Suprapubic skin (tissue), 4 donors: ENCODE data around the gene IQGAP2. TPM values are rescaled to one million over a fixed set of nuclear protein-coding genes. Genes with fewer than 3 reads are reported as not detected.

Experiments
- DNase-seq, 2 donors: peaks; one replicate each; pipeline ENCODE4 v3.0.0-alpha.2; 2019; ENCODE audit warnings: low spot score in 2 of 2
- H3K27ac ChIP-seq: fragments of 200-600 bp; sonication (generic); one replicate; pipeline ENCODE4 v1.5.1; 2019
- H3K27me3 ChIP-seq: fragments of 200-600 bp; sonication (generic); one replicate; pipeline ENCODE4 v1.5.1; 2019
- H3K36me3 ChIP-seq: fragments of 200-600 bp; sonication (generic); one replicate; pipeline ENCODE4 v1.5.1; 2019
- H3K4me1 ChIP-seq: fragments of 200-600 bp; sonication (generic); one replicate; pipeline ENCODE4 v1.5.1; 2019
- H3K4me3 ChIP-seq: fragments of 200-600 bp; sonication (generic); one replicate; pipeline ENCODE4 v1.5.1; 2019; ENCODE audit warnings: mild to moderate bottlenecking
- H3K9me3 ChIP-seq: fragments of 200-600 bp; sonication (generic); one replicate; pipeline ENCODE4 v1.5.1; 2019
- CTCF ChIP-seq, 2 donors: fragments of 200-600 bp in 1 of 2; fragments of 450-650 bp in 1 of 2; sonication (generic) in 1 of 2; IDR thresholded peaks; one replicate each; pipeline ENCODE4 v1.5.1; 2016 to 2019; ENCODE audit warnings: antibody characterized with exemption in 2 of 2, mild to moderate bottlenecking in 1 of 2, moderate library complexity in 1 of 2
- EP300 ChIP-seq: sonication (generic); formaldehyde crosslinking; IDR thresholded peaks from one replicate; pipeline ENCODE4 v1.6.1; 2017; ENCODE audit warnings: antibody characterized with exemption
- POLR2A ChIP-seq, 2 donors: fragments of 450-650 bp; IDR thresholded peaks; one replicate each; pipeline ENCODE4 v1.6.1; 2017; ENCODE audit warnings: antibody characterized with exemption in 2 of 2, mild to moderate bottlenecking in 2 of 2, moderate library complexity in 2 of 2
- POLR2AphosphoS5 ChIP-seq, 3 donors: sonication (generic); formaldehyde crosslinking; IDR thresholded peaks; one replicate each; pipeline ENCODE4 v1.6.1; 2017; ENCODE audit warnings: antibody characterized with exemption in 3 of 3
- WGBS: methylation state at CpG from one replicate; pipeline ENCODE4 v1.1.5; 2018; 5-methylcytosine and 5-hydroxymethylcytosine counted together
- total RNA-seq, 4 donors: library from RNA; depleted of rRNA; stranded (reverse); fragments of >200 nt; gene quantifications; one replicate each; pipeline ENCODE4 v1.1.0, GENCODE V29; 2016

Gene IQGAP2
- total RNA-seq, 4 donors from 2014 or later = 10.1 to 49.0 (median 12.8) TPM

- DNase-seq = no peak
- TF ChIP-seq POLR2AphosphoS5 (IDR thresholded peaks at IDR 0.05) (no peak), POLR2A (IDR thresholded peaks at IDR 0.05) (no peak), EP300 (no peak), CTCF (IDR thresholded peaks at IDR 0.05) (no peak)
- H3K9me3 ChIP-seq = no peaks in the 10 kb centered on the region
- peaks cover 42% of the 10 kb centered on the region for H3K4me1 ChIP-seq
- no peaks in the 10 kb centered on the region for H3K36me3 ChIP-seq
- peak overlapping the region; percentile 80 for H3K27ac ChIP-seq
- WGBS = 9% methylated on average over 36 of the region's 52 CpGs
- no peaks in the 10 kb centered on the region for H3K27me3 ChIP-seq
- peak overlapping the region; percentile 81 for H3K4me3 ChIP-seq
Measured at GRCh38 chr5:76714751-76715485, 311.8 kb downstream of the IQGAP2 start.

GRCh38 chr5:76715486-76715735, 312.3 kb downstream of the IQGAP2 start:
- DNase-seq = no peak
- Histone ChIP-seq H3K9me3 (no peaks in the 10 kb centered on the region), H3K4me3 (peak overlapping the region; percentile 81), H3K27me3 (no peaks in the 10 kb centered on the region), H3K4me1 (peaks cover 38% of the 10 kb centered on the region), H3K36me3 (no peaks in the 10 kb centered on the region), H3K27ac (peak overlapping the region; percentile 80)
- 0% methylated on average over 14 of the region's 14 CpGs for WGBS
- TF ChIP-seq POLR2AphosphoS5 (IDR thresholded peaks at IDR 0.05) (no peak), CTCF (IDR thresholded peaks at IDR 0.05) (no peak)

- Histone ChIP-seq H3K9me3 (no peaks in the 10 kb centered on the region), H3K4me1 (peaks cover 36% of the 10 kb centered on the region), H3K36me3 (no peaks in the 10 kb centered on the region), H3K4me3 (peak within 1 kb of the TSS; percentile 81), H3K27ac (peak within 1 kb of the TSS; percentile 80), H3K27me3 (no peaks in the 10 kb centered on the region)
- DNase-seq = peak in 1 of 2 donors; percentile 76
- WGBS = under 1% methylated on average over 47 of the region's 82 CpGs
- TF ChIP-seq POLR2A (IDR thresholded peaks at IDR 0.05) = no peak
- TF ChIP-seq EP300 = no peak
- TF ChIP-seq CTCF (IDR thresholded peaks at IDR 0.05) = peak in 1 of 2 donors; percentile 71
- no peak for TF ChIP-seq POLR2AphosphoS5 (IDR thresholded peaks at IDR 0.05)
Measured at GRCh38 chr5:76715736-76716455, 312.8 kb downstream of the IQGAP2 start, which contains the start of gene F2R. Gene F2R (plus strand): TSS chr5:76716126. CDS start chr5:76716308, 182 bp downstream.

GRCh38 chr5:76716456-76717157, 313.5 kb downstream of the IQGAP2 start:
- Histone ChIP-seq H3K4me1 (peaks cover 33% of the 10 kb centered on the region), H3K27me3 (no peaks in the 10 kb centered on the region), H3K4me3 (peak overlapping the region; percentile 81), H3K36me3 (no peaks in the 10 kb centered on the region), H3K9me3 (no peaks in the 10 kb centered on the region), H3K27ac (peak overlapping the region; percentile 80)
- TF ChIP-seq CTCF (IDR thresholded peaks at IDR 0.05) = no peak
- TF ChIP-seq POLR2AphosphoS5 (IDR thresholded peaks at IDR 0.05) = no peak
- TF ChIP-seq EP300 = no peak
- TF ChIP-seq POLR2A (IDR thresholded peaks at IDR 0.05) = no peak
- no peak for DNase-seq
- WGBS = 2% methylated on average over 28 of the region's 29 CpGs
